Endothelial cell of umbilical vein (primary cell): Measurements from ENCODE around the gene VWA5B2.

ENCODE experiments used
- EZH2 ChIP-seq: IDR thresholded peaks from 2 replicates; pipeline ENCODE4 v1.6.1; 2012; ENCODE audit warnings: borderline replicate concordance, low read depth, mild to moderate bottlenecking, moderate library complexity, low read length, inconsistent platforms; ENCODE audit not compliant: severe bottlenecking
- POLR2A ChIP-seq: IDR thresholded peaks from 2 replicates; pipeline ENCODE4 v1.6.1; 2012; ENCODE audit warnings: low read depth, mild to moderate bottlenecking, control low read depth, low read length
- TF ChIP-seq, protein P1 (sequence below), 2 donors: IDR thresholded peaks; 1 replicate in 1 of 2; 2 replicates in 1 of 2; pipeline ENCODE4 v1.5.1; 2011; ENCODE audit warnings: low read length in 2 of 2, mild to moderate bottlenecking in 2 of 2, moderate library complexity in 2 of 2, control low read depth in 1 of 2, inconsistent platforms in 1 of 2, low read depth in 1 of 2; ENCODE audit not compliant: insufficient read depth in 1 of 2; ENCODE audit errors: extremely low read depth in 1 of 2

DNA sequence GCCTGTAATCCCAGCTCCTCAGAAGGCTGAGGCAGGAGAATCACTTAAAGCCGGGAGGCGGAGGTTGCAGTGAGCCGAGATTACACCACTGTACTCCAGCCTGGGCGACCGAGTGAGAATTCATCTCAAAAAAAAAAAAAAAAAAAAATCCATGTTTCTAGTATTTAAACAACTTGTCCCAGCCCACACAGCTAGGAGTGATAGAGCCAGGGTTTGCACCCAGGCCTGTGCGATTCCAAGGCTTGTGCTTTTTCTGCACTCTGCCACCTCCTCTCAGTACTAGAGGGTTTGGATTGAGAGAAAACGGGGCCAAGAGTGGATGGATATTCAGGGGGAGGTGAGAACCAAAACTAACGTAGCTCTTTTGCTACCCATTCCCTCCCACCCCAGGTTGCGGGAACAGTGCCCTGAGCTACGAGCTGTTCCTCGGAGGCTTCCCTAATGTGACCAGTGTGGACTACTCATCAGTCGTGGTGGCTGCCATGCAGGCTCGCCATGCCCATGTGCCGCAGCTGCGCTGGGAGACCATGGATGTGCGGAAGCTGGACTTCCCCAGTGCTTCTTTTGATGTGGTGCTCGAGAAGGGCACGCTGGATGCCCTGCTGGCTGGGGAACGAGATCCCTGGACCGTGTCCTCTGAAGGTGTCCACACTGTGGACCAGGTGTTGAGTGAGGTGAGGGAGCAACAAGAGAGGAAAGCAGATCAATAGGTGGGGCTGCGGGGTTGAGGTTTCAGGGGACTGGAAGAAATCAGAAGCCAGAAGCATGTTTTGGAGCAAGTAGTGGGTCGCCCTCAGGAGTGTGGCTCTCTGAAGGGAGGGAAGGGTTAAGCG lies 27.9 kb downstream of the VWA5B2 start:
- TF ChIP-seq, protein P1, sequence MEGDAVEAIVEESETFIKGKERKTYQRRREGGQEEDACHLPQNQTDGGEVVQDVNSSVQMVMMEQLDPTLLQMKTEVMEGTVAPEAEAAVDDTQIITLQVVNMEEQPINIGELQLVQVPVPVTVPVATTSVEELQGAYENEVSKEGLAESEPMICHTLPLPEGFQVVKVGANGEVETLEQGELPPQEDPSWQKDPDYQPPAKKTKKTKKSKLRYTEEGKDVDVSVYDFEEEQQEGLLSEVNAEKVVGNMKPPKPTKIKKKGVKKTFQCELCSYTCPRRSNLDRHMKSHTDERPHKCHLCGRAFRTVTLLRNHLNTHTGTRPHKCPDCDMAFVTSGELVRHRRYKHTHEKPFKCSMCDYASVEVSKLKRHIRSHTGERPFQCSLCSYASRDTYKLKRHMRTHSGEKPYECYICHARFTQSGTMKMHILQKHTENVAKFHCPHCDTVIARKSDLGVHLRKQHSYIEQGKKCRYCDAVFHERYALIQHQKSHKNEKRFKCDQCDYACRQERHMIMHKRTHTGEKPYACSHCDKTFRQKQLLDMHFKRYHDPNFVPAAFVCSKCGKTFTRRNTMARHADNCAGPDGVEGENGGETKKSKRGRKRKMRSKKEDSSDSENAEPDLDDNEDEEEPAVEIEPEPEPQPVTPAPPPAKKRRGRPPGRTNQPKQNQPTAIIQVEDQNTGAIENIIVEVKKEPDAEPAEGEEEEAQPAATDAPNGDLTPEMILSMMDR (IDR thresholded peaks at IDR 0.05; ENCODE audit: extremely low read depth in 1 of 2, insufficient read depth in 1 of 2, low read depth in 1 of 2, low read length in 2 of 2) = no peak
- TF ChIP-seq POLR2A = no peak
- TF ChIP-seq EZH2 = no peak
